NCI-H1694 (cell line): ENCODE results near the gene HOXB3.

Source experiments
- DNase-seq: peaks from one replicate; lab custom pipeline; 2025; lab: John Stamatoyannopoulos, UW

HOXB3 gene

DNA sequence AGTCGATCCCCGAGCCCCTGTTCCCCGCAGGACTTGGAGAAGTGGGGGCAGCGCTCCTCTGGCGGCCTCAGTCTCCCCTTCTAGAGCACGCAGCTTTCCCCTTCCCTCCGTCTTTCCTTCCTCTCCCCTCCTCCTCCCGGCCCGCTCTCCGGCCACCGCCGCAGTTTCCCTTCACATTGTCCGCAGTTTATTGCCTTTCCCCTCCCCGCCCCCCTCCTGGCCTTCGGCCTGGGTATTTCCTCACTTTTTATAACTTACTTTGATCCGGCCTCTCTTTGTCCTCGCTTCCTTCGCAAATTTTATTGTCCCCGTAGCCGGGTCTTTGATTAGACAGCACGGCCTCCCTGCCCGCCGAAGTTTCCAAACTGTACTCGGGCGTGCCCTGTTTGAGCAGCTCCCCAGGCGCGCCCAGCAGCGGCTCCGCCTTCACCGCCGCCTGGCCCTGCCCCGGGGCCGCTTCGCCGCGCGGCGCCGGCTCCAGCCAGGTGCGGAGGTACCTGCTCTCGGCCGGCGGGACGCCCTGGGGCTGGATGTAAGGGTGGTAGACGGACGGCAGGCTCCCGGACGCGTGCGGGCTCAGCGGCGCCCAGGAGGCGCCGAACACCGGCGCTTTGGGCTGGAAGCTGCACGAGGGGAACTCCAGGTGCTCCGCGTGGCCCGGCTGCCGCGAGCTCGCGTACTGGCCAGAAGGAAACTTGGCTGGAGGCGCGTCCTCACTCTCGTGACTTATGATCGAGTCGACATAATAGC, 35.6 kb upstream of the HOXB3 start:
- DNase-seq, result no peak

DNA sequence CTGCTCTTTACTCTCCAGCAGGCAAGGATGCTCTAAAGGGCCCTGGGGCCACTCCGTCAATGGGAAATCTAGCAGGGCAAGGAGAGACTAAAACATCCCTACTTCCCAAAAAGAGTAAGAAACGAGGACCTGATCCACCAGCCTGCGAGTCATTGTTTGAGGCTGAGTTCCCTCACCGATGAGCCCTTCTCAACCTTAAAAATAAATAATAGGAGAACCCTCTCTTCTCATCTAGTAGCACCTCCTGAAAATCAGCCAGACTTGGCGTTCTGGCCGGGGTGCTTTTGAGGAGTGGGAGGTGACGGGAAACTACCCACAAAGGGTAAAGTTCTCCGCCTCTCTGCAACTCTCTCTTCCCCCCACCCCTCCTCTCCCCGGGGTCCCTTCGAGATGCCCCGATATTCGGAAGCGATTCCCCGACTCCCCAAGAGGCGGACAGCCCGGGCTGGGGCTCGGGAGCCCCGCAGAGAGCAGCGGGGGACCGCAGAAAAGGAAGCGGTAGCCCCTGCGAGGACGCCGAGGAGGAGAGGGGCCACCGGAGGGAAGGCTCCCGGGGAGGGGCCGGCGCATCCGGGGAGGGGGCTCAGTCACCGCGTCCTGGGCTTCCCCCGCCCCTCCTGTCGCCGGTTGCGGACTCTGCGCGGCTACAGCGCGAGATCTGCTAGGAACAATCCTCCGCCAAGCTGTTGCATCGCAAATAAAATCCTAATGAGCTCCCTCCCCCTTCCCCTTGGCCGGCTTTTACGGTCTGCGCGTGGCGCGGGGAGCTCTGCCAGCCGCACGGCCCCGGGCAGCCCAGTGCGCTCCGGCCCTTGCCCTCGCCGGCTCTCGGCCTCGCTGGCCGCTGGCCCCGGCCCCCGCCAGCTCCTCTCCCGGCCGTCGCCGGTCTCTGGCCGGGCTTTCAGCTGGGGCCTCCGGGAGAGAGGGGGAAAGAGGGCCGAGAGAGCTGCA, 34.8 kb upstream of the HOXB3 start:
- no peak for DNase-seq

- no peak for DNase-seq
Measured at GRCh38 chr17:48624118-48624517, 34.1 kb upstream of the HOXB3 start.

GRCh38 chr17:48623583-48623982, 33.5 kb upstream of the HOXB3 start:
- DNase-seq, result no peak

DNA sequence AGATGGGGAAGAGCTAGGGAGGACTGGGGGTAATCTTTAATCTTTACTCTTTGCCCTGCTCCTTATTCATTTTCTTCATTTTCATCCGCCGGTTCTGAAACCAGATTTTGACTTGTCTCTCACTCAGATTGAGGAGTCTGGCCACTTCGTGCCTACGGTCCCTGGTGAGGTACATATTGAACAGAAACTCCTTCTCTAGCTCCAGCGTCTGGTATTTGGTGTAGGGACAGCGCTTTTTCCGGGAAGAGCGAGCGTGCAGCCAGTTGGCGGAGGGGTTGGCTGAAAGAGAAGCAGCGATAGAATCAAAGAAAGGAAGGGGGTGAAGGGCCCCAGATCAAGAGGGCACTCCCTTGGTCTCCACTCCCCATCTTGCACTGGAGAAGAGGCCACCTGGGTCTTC, 32.8 kb upstream of the HOXB3 start:
- DNase-seq, result no peak

GRCh38 chr17:48621410-48622392, 31.7 kb upstream of the HOXB3 start:
- no peak for DNase-seq

GRCh38 chr17:48620461-48621139, 30.6 kb upstream of the HOXB3 start:
- DNase-seq, result no peak

- no peak for DNase-seq
Measured at GRCh38 chr17:48619826-48620449, 29.9 kb upstream of the HOXB3 start.

DNA sequence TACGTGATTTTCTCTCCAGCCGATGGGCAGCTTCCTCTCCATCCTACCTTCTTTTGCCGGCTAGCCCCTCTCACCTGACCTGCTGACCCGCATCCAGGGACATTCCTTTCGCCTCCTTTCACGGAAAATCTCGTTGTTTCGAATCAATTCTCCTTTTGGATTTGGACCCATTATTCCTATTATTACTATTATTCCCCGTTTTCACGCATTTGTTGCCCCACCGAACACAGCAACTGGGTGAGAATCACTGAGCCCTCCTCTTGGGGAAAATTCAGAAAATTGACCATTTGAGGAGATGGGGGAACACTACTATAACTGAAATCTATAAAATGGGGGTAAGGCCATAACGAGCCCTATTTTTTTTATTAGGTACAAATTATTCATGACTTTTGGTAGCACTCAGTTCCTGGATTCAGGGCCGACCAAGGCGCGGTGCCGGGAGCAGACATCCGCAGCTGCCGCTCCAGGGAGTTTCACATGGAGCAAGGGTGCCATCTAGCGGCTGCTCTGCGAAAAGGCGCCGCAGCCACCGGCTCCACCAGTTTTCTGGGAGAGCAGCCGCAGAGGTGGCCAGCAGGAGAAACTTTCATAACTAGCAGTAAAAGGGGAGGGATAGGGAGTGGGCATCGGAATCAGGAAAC, 28.3 kb upstream of the HOXB3 start:
- DNase-seq, result peak; percentile 71

DNA sequence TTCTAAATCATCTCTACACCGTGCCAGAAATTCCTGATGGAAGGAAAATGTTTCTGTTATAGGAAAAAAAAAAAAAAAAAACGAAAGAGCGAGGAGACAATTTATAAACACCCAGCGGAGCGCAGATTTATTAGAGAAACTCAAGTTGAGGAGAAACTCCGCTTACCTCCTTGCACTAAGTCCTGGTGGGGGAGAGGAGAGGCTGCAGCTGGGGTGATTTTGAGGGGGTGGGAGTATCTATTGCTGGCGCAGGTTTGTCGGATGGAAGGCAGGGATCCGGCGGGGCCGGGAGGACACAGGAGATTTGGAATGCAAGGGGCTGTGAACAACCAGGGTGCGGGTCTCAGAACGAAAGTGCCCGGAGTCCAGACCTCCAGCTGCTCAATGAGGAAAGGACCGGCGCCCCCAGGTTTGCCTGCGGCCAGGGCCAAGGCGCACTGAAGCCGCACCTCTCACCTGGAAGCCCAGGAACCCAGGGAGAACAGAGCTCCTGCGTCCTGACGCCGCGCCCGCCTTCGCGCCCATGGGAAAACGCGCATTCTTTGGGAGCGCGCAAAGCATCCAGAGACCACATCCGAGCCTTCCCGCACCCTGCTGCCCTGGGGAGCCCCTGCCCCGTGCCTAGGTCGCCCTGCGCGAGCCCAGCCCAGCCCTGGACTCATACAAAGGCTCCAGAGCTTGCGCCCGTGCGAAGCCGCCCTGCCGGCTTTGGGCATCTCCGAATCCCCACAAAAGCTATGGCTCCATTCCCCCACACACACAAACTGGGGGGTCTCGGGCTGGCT, 27.6 kb upstream of the HOXB3 start:
- no peak for DNase-seq

- no peak for DNase-seq
Measured at GRCh38 chr17:48616717-48617470, 26.9 kb upstream of the HOXB3 start.

GRCh38 chr17:48615963-48616716, 26.1 kb upstream of the HOXB3 start:
- DNase-seq, result no peak

GRCh38 chr17:48615047-48615962, 25.3 kb upstream of the HOXB3 start, which contains the start of gene HOXB8:
Gene HOXB8, minus strand, starts transcription at chr17:48615292. Its CDS starts 588 bp downstream, at chr17:48614704.
- no peak for DNase-seq

GRCh38 chr17:48613862-48614694, 24.0 kb upstream of the HOXB3 start:
- DNase-seq, result no peak

DNA sequence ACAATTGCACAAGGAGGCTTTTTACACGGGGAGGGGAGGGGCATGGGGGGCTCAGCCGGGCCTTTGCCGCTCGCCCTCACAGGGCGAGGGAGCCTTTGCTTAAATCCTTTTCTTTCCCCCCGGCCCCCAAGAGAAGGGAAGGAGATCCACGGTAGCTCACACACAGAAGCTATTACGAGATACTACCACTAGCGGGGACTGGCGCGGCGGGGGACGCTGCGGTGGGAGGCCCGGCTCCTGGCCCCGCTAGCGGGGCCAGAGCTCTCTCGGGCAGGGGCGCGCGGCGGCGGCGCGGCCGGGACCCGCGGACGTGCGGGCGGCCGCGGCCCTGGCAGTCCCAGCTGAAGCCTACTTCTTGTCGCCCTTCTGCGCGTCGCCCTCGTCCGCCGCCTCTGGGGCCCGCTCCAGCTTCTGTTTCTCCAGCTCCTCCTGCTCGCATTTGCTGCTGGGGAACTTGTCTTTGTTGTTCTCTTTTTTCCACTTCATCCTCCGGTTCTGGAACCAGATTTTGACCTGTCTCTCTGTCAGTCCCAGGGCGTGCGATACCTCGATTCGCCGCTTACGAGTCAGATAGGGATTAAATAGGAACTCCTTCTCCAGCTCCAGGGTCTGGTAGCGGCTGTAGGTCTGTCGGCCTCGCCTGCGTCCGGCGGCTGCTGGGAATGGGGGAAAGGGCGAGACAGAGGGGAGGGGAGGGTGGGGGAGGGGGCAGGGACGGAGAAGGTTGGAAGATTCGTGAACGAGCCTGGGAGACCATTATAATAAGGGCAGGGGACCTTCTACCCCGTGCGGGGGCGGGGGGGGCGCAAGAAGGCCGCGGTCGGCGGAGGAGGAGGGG, 23.0 kb upstream of the HOXB3 start:
- peak; percentile 30 for DNase-seq
